PC-3 (cell line): ENCODE measurements around the gene GRIN2A. TPM values are rescaled to one million over a fixed set of nuclear protein-coding genes. Genes with fewer than 3 reads are reported as not detected.

Experiments
- ATAC-seq: fragments of 200-7000 bp; cut with Tn5 transposase; 2 replicates; pipeline ENCODE4 v1.9.1; 2020; ENCODE audit warnings: mild to moderate bottlenecking, moderate library complexity
- BruUV-seq: library from RNA; stranded (reverse); fragments of 400-500 nt; replicated peaks from 2 replicates; lab custom pipeline; 2021; lab: Mats Ljungman, UMichigan
- CTCF ChIA-PET: fragments of 300-600 bp; sonication (Branson Sonifier 250); formaldehyde crosslinking; loops from one replicate; lab custom pipeline; 2022; ENCODE audit warnings: antibody characterized with exemption; lab: Charles Lee
- POLR2A ChIA-PET: fragments of 300-600 bp; sonication (Branson Sonifier 250); formaldehyde crosslinking; loops from one replicate; lab custom pipeline; 2022; ENCODE audit warnings: antibody characterized with exemption; ENCODE audit not compliant: unreplicated experiment; lab: Charles Lee
- DNase-seq: peaks from one replicate; pipeline ENCODE4 v3.0.0-alpha.2; 2015
- H2AFZ ChIP-seq: fragments of 300-600 bp; sonication (generic); 2 replicates; pipeline ENCODE4 v1.6.0; 2016; ENCODE audit warnings: antibody characterized with exemption, low read length
- H3F3A ChIP-seq: fragments of 300-600 bp; sonication (generic); one replicate; pipeline ENCODE4 v1.6.0; 2017; ENCODE audit warnings: antibody characterized with exemption, low read length, control low read depth, mild to moderate bottlenecking; ENCODE audit not compliant: unreplicated experiment
- H3K27ac ChIP-seq: fragments of 300-600 bp; sonication (generic); 2 replicates; pipeline ENCODE4 v1.5.1; 2016; ENCODE audit warnings: mild to moderate bottlenecking, low read length
- H3K27me3 ChIP-seq: fragments of 300-600 bp; sonication (generic); 2 replicates; pipeline ENCODE4 v1.6.1; 2016; ENCODE audit warnings: low read length, mixed read lengths
- H3K36me3 ChIP-seq: fragments of 300-600 bp; sonication (generic); 2 replicates; pipeline ENCODE4 v1.6.1; 2016; ENCODE audit warnings: low read depth, mixed run types, low read length, mixed read lengths
- H3K4me1 ChIP-seq: fragments of 300-600 bp; sonication (generic); 2 replicates; pipeline ENCODE4 v1.5.1; 2016; ENCODE audit warnings: low read length; ENCODE audit not compliant: insufficient read depth
- H3K4me2 ChIP-seq: fragments of 300-600 bp; sonication (generic); 2 replicates; pipeline ENCODE4 v1.6.0; 2016; ENCODE audit warnings: low read length
- H3K4me3 ChIP-seq: fragments of 300-600 bp; sonication (generic); 2 replicates; pipeline ENCODE4 v1.5.1; 2016; ENCODE audit warnings: mild to moderate bottlenecking, low read length, mixed read lengths
- H3K79me2 ChIP-seq: fragments of 300-600 bp; sonication (generic); 2 replicates; pipeline ENCODE4 v1.6.1; 2017; ENCODE audit warnings: low read length, mixed read lengths
- H3K9ac ChIP-seq: fragments of 300-600 bp; sonication (generic); 2 replicates; pipeline ENCODE4 v1.6.0; 2016; ENCODE audit warnings: mild to moderate bottlenecking, low read length
- H3K9me2 ChIP-seq: fragments of 300-600 bp; sonication (generic); replicated peaks from 2 replicates; pipeline ENCODE4 v1.6.1; 2016; ENCODE audit warnings: mixed run types, low read length, mixed read lengths
- H3K9me3 ChIP-seq: fragments of 300-600 bp; sonication (generic); 2 replicates; pipeline ENCODE4 v1.6.1; 2016; ENCODE audit warnings: low read length, mixed read lengths
- H4K20me1 ChIP-seq: fragments of 300-600 bp; sonication (generic); 2 replicates; pipeline ENCODE4 v1.6.1; 2016; ENCODE audit warnings: low read length, mixed read lengths
- EZH2 ChIP-seq: fragments of 300-600 bp; sonication (generic); IDR thresholded peaks from one replicate; pipeline ENCODE4 v1.6.1; 2017; ENCODE audit warnings: antibody characterized with exemption, mild to moderate bottlenecking, low read length; ENCODE audit not compliant: unreplicated experiment
- EZH2phosphoT487 ChIP-seq: fragments of 300-600 bp; sonication (generic); IDR thresholded peaks from 2 replicates; pipeline ENCODE4 v1.6.1; 2018; ENCODE audit warnings: mild to moderate bottlenecking, antibody characterized with exemption, low read length, borderline replicate concordance
- intact Hi-C: fragments of 100-400 bp; cut with micrococcal nuclease; formaldehyde crosslinking; loops from 2 replicates; pipeline ENCODE4 v1.9.0; 2023
- total RNA-seq: library from RNA; depleted of rRNA; stranded (reverse); fragments of >200 nt; gene quantifications from 2 replicates; pipeline ENCODE4 v1.2.3, GENCODE V29; 2014
- TF ChIP-seq, protein P1 (sequence below): fragments of 300-600 bp; sonication (generic); conservative IDR thresholded peaks from 2 replicates; pipeline ENCODE4 v1.5.1; 2017; ENCODE audit warnings: antibody characterized with exemption, low read depth, mild to moderate bottlenecking, low read length

The GRIN2A gene
- total RNA-seq, 1 experiment from 2014 or later, result 0.04 TPM

DNA sequence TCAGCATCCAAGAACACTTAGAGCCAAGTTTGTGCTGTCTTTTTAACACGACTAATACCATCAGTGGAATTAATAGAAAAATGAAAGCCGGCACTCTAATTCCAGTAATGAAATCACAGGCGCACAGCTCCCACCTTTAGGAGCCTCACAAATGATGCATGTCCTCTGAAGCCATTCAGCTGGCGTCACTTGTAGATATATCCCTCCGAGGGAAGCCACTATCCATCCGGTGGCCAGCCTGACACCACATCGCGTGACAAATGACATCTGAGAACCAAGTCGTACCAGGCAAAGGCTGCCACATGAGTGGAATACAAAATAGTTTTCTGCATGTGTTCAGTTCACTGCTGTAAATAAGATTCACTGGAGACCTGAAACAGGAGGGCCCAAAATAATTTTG lies 205.6 kb downstream of the GRIN2A start:
- intact Hi-C loops, result no loop called here
- TF ChIP-seq, protein P1, sequence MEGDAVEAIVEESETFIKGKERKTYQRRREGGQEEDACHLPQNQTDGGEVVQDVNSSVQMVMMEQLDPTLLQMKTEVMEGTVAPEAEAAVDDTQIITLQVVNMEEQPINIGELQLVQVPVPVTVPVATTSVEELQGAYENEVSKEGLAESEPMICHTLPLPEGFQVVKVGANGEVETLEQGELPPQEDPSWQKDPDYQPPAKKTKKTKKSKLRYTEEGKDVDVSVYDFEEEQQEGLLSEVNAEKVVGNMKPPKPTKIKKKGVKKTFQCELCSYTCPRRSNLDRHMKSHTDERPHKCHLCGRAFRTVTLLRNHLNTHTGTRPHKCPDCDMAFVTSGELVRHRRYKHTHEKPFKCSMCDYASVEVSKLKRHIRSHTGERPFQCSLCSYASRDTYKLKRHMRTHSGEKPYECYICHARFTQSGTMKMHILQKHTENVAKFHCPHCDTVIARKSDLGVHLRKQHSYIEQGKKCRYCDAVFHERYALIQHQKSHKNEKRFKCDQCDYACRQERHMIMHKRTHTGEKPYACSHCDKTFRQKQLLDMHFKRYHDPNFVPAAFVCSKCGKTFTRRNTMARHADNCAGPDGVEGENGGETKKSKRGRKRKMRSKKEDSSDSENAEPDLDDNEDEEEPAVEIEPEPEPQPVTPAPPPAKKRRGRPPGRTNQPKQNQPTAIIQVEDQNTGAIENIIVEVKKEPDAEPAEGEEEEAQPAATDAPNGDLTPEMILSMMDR, result no peak
- TF ChIP-seq EZH2, result no peak
- no peak for TF ChIP-seq EZH2phosphoT487
- H3F3A ChIP-seq, result no peaks in the 10 kb centered on the region
- no peak overlapping the region for H3K9ac ChIP-seq
- no peaks in the 10 kb centered on the region for H3K9me2 ChIP-seq
- no peak overlapping the region for H3K27ac ChIP-seq
- BruUV-seq, result no TSS peak
- ChIA-PET POLR2A (no interaction called here), CTCF (no interaction called here)
- no peaks in the 10 kb centered on the region for H3K36me3 ChIP-seq
- no peaks in the 10 kb centered on the region for H3K79me2 ChIP-seq
- peaks cover 42% of the 10 kb centered on the region for H3K27me3 ChIP-seq
- H3K4me2 ChIP-seq, result no peak overlapping the region
- no peak overlapping the region for H2AFZ ChIP-seq
- no peaks in the 10 kb centered on the region for H3K4me1 ChIP-seq
- no peak overlapping the region for H3K4me3 ChIP-seq
- no peaks in the 10 kb centered on the region for H4K20me1 ChIP-seq
- no peaks in the 10 kb centered on the region for H3K9me3 ChIP-seq
- DNase-seq (no peak), ATAC-seq (no peak)

GRCh38 chr16:9971907-9972306 lies 210.3 kb downstream of the GRIN2A start:
- H3K27me3 ChIP-seq, result peaks cover 27% of the 10 kb centered on the region
- CTCF ChIA-PET, result no interaction called here
- intact Hi-C loops, result no loop called here

GRCh38 chr16:9970796-9971195 lies 211.4 kb downstream of the GRIN2A start:
- TF ChIP-seq, protein P1, result no peak
- TF ChIP-seq EZH2phosphoT487 (no peak), EZH2 (no peak)
- Histone ChIP-seq H3K4me2 (no peak overlapping the region), H3K27me3 (peaks cover 17% of the 10 kb centered on the region), H3K4me1 (no peaks in the 10 kb centered on the region), H3K79me2 (no peaks in the 10 kb centered on the region), H2AFZ (no peak overlapping the region), H3K9me2 (no peaks in the 10 kb centered on the region), H3K4me3 (no peak overlapping the region), H3F3A (no peaks in the 10 kb centered on the region), H3K9ac (no peak overlapping the region), H3K27ac (no peak overlapping the region), H3K9me3 (no peaks in the 10 kb centered on the region), H3K36me3 (no peaks in the 10 kb centered on the region), H4K20me1 (no peaks in the 10 kb centered on the region)
- BruUV-seq, result no TSS peak
- ChIA-PET CTCF (no interaction called here), POLR2A (no interaction called here)
- DNase-seq (no peak), ATAC-seq (no peak)
- intact Hi-C loops, result no loop called here

More at GRCh38 chr16:9971907-9972306, 210.3 kb downstream of the GRIN2A start:
- H3K4me2 ChIP-seq, result no peak overlapping the region
- no peaks in the 10 kb centered on the region for H3F3A ChIP-seq
- H4K20me1 ChIP-seq, result no peaks in the 10 kb centered on the region
- no peak overlapping the region for H3K27ac ChIP-seq
- POLR2A ChIA-PET, result no interaction called here
- ATAC-seq (no peak), DNase-seq (no peak)
- H3K79me2 ChIP-seq, result no peaks in the 10 kb centered on the region
- BruUV-seq, result no TSS peak
- no peaks in the 10 kb centered on the region for H3K36me3 ChIP-seq
- TF ChIP-seq EZH2phosphoT487, result no peak
- no peak for TF ChIP-seq EZH2
- TF ChIP-seq, protein P1, result no peak
- no peak overlapping the region for H2AFZ ChIP-seq
- no peaks in the 10 kb centered on the region for H3K9me3 ChIP-seq
- H3K4me3 ChIP-seq, result no peak overlapping the region
- H3K9me2 ChIP-seq, result no peaks in the 10 kb centered on the region
- H3K9ac ChIP-seq, result no peak overlapping the region
- no peaks in the 10 kb centered on the region for H3K4me1 ChIP-seq
